ENCODE results near the gene TRIO.

TRIO gene

GRCh38 chr5:14490309-14490711 is 347.2 kb downstream of the TRIO start:
- no peak overlapping the region for H3K4me2 ChIP-seq (ENCODE audit: low read length)
- TF ChIP-seq CTCF (IDR thresholded peaks at IDR 0.05; ENCODE audit: low read depth, low read length, poor library complexity, severe bottlenecking) (no peak), EZH2phosphoT487 (IDR thresholded peaks at IDR 0.05; ENCODE audit: borderline replicate concordance, low read length) (no peak)
- H3K79me2 ChIP-seq (ENCODE audit: control insufficient read depth, low read length), result no peaks in the 10 kb centered on the region
- no peaks in the 10 kb centered on the region for H3K4me1 ChIP-seq (ENCODE audit: control insufficient read depth, low read length)
- no peaks in the 10 kb centered on the region for H4K20me1 ChIP-seq (ENCODE audit: control insufficient read depth, insufficient read depth, low read depth, low read length)
- no peaks in the 10 kb centered on the region for H3K9me3 ChIP-seq (ENCODE audit: control insufficient read depth, insufficient read depth, low read length)
- no peaks in the 10 kb centered on the region for H3K9me2 ChIP-seq (replicated peaks; ENCODE audit: control insufficient read depth, low read length)
- H3F3A ChIP-seq (ENCODE audit: control insufficient read depth, insufficient read depth), result no peaks in the 10 kb centered on the region
- H3K4me3 ChIP-seq (ENCODE audit: low read length), result no peak overlapping the region
- no peak overlapping the region for H3K27ac ChIP-seq (ENCODE audit: low read depth, low read length)
- H3K27me3 ChIP-seq (ENCODE audit: control insufficient read depth, low read length), result no peaks in the 10 kb centered on the region
- no peaks in the 10 kb centered on the region; the same call in 1 of the 2 replicates for H3K36me3 ChIP-seq (ENCODE audit: control insufficient read depth, low read length)

DNA sequence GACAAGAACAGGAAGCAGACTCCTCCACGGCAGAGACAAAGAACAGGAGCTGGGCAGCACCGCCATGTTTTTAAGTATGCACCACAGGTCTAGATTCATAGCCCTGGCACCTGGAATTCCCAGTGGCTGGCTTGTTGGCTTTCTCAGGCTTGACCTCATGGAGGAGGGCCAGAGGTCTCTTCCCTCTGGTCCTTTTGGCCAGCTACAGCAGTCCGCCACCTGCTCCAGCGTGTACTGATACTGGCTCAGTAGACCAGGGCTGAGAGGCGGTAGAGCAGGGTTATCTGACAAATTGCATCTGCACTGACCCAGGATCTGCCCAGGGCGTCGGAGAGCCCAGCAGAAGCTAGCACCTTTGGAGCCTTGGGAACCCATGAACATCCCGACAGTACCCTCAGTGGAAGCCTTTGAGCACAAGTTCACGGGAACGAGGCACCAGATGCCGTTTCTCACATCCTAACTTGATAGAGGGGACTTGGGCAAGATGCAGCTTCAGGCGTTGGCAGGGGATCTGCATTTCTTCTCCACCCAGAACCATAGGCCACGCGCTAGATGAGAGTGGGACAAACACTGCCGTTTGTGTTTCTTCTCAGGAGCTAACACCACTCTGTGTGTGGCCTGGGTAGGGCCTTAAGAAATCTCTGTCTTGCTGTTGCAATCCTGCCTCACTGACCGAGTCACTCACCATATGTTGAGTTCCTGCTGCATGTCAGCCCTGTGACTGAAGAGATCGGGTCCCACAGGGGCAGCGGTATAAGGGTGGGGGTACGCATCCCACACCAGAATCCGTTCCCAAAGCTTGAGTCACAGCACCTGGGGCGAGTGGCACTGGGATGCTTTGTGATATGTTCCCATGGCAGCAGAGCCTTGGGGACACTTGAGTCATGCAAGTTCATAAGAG is 348.1 kb downstream of the TRIO start:
- no peaks in the 10 kb centered on the region for H4K20me1 ChIP-seq (ENCODE audit: control insufficient read depth, insufficient read depth, low read depth, low read length)
- H3K9me2 ChIP-seq (replicated peaks; ENCODE audit: control insufficient read depth, low read length), result no peaks in the 10 kb centered on the region
- no peaks in the 10 kb centered on the region; the same call in 1 of the 2 replicates for H3K36me3 ChIP-seq (ENCODE audit: control insufficient read depth, low read length)
- no peaks in the 10 kb centered on the region for H3K79me2 ChIP-seq (ENCODE audit: control insufficient read depth, low read length)
- no peak overlapping the region for H3K27ac ChIP-seq (ENCODE audit: low read depth, low read length)
- no peaks in the 10 kb centered on the region for H3K9me3 ChIP-seq (ENCODE audit: control insufficient read depth, insufficient read depth, low read length)
- no peaks in the 10 kb centered on the region for H3K27me3 ChIP-seq (ENCODE audit: control insufficient read depth, low read length)
- H3K4me3 ChIP-seq (ENCODE audit: low read length), result no peak overlapping the region
- TF ChIP-seq EZH2phosphoT487 (IDR thresholded peaks at IDR 0.05; ENCODE audit: borderline replicate concordance, low read length), result no peak
- TF ChIP-seq CTCF (IDR thresholded peaks at IDR 0.05; ENCODE audit: low read depth, low read length, poor library complexity, severe bottlenecking), result no peak
- no peak overlapping the region for H3K4me2 ChIP-seq (ENCODE audit: low read length)
- no peaks in the 10 kb centered on the region for H3K4me1 ChIP-seq (ENCODE audit: control insufficient read depth, low read length)
- no peaks in the 10 kb centered on the region for H3F3A ChIP-seq (ENCODE audit: control insufficient read depth, insufficient read depth)

GRCh38 chr5:14492331-14492964 is 349.3 kb downstream of the TRIO start:
- TF ChIP-seq CTCF (IDR thresholded peaks at IDR 0.05; ENCODE audit: low read depth, low read length, poor library complexity, severe bottlenecking), result no peak
- no peak for TF ChIP-seq EZH2phosphoT487 (IDR thresholded peaks at IDR 0.05; ENCODE audit: borderline replicate concordance, low read length)

More at GRCh38 chr5:14492331-14492964, 349.3 kb downstream of the TRIO start:
- H3K9me3 ChIP-seq (ENCODE audit: control insufficient read depth, insufficient read depth, low read length), result no peaks in the 10 kb centered on the region
- H3K27me3 ChIP-seq (ENCODE audit: control insufficient read depth, low read length), result no peaks in the 10 kb centered on the region
- no peaks in the 10 kb centered on the region; the same call in 1 of the 2 replicates for H3K36me3 ChIP-seq (ENCODE audit: control insufficient read depth, low read length)
- no peaks in the 10 kb centered on the region for H3K4me1 ChIP-seq (ENCODE audit: control insufficient read depth, low read length)
- H3K4me3 ChIP-seq (ENCODE audit: low read length), result no peak overlapping the region
- no peaks in the 10 kb centered on the region for H4K20me1 ChIP-seq (ENCODE audit: control insufficient read depth, insufficient read depth, low read depth, low read length)
- H3F3A ChIP-seq (ENCODE audit: control insufficient read depth, insufficient read depth), result no peaks in the 10 kb centered on the region
- no peak overlapping the region for H3K27ac ChIP-seq (ENCODE audit: low read depth, low read length)
- no peaks in the 10 kb centered on the region for H3K9me2 ChIP-seq (replicated peaks; ENCODE audit: control insufficient read depth, low read length)
- no peaks in the 10 kb centered on the region for H3K79me2 ChIP-seq (ENCODE audit: control insufficient read depth, low read length)
- H3K4me2 ChIP-seq (ENCODE audit: low read length), result no peak overlapping the region
